ENCODE data around the gene TUBG2.
"Not testable (repeated sequence)": the region's sequence is repeated elsewhere in the genome, so short reads cannot be mapped to it uniquely, and the experiment has no call there.

TUBG2 gene

DNA sequence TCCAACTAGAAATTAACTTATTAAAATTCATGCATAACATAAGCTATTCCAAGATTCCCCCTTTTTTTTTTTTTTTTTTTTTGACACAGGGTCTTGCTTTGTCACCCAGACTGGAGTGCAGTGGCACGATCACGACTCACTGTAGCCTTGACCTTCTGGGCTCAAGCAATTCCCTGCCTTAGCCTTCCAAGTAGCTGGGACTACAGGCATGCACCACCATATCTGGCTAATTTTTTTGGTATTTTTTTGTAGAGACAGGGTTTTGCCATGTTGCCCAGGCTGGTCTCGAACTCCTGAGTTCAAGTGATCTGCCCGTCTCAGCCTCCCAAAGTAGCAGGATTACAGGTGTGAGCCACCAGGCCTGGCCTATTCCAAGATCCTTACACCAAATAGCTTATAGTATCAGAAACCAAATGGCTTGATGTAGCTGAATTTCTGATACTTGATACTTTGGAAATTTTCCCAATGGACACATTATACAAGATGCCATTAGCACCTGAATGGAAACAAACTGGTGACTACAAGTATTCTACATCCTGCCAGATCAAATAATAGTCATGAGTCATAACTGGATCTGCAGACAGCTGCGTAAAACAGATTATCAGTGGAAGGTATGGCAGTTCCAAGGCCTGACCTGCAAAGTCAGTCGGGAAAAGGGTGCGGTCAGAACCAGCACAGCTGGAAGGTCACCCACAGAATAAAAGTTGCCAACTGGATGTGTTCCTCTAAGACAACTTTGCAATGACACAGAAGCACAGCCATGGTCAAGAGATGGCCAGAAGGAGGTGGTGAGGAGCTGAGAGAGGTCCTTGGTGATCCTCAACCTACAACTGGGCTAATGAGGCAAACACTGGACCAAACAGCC, 35.1 kb upstream of the TUBG2 start:
- Histone ChIP-seq H3K79me2 (ENCODE audit: control insufficient read depth, insufficient read depth, low read length, poor library complexity) (no peaks in the 10 kb centered on the region), H2AFZ (ENCODE audit: insufficient read depth, low read length, poor library complexity) (no peak overlapping the region), H3K23ac (ENCODE audit: low read length) (no peak overlapping the region), H2AK5ac (ENCODE audit: low read length) (no peak overlapping the region), H3K4ac (ENCODE audit: low read depth, low read length) (no peak overlapping the region), H3K9ac (ENCODE audit: low read length) (no peak overlapping the region), H3K9me3 (ENCODE audit: insufficient read depth, low read depth, low read length) (peaks cover 2% of the 10 kb centered on the region), H3K4me1 (ENCODE audit: control insufficient read depth in 1 of 2, insufficient read depth in 2 of 2, low read length in 2 of 2) (no peaks in the 10 kb centered on the region), H4K91ac (ENCODE audit: low read depth, low read length) (no peak overlapping the region), H3K27ac (ENCODE audit: low read depth, low read length) (no peak overlapping the region), H3K14ac (ENCODE audit: low read length) (no peak overlapping the region), H3K4me2 (ENCODE audit: low read length) (no peak overlapping the region), H4K12ac (ENCODE audit: low read depth, low read length) (no peak overlapping the region), H3K4me3 (ENCODE audit: low read depth, low read length) (no peak overlapping the region), H3K18ac (ENCODE audit: low read length) (no peak overlapping the region), H3K36me3 (ENCODE audit: control insufficient read depth in 1 of 2, insufficient read depth in 2 of 2, low read length in 2 of 2) (no peaks in the 10 kb centered on the region), H3K27me3 (ENCODE audit: insufficient read depth, low read length) (no peaks in the 10 kb centered on the region), H2BK12ac (ENCODE audit: low read length) (no peak overlapping the region), H2BK120ac (ENCODE audit: insufficient read depth, low read length, poor library complexity) (no peak overlapping the region), H4K8ac (ENCODE audit: low read depth, low read length) (no peak overlapping the region), H3K79me1 (ENCODE audit: low read length) (no peaks in the 10 kb centered on the region), H2BK5ac (ENCODE audit: low read depth, low read length, poor library complexity) (no peak overlapping the region)
- WGBS (ENCODE audit: extremely low coverage, insufficient coverage, insufficient read length): no CpG with 5 or more reads among the region's 7 CpGs
- no peak for DNase-seq

DNA sequence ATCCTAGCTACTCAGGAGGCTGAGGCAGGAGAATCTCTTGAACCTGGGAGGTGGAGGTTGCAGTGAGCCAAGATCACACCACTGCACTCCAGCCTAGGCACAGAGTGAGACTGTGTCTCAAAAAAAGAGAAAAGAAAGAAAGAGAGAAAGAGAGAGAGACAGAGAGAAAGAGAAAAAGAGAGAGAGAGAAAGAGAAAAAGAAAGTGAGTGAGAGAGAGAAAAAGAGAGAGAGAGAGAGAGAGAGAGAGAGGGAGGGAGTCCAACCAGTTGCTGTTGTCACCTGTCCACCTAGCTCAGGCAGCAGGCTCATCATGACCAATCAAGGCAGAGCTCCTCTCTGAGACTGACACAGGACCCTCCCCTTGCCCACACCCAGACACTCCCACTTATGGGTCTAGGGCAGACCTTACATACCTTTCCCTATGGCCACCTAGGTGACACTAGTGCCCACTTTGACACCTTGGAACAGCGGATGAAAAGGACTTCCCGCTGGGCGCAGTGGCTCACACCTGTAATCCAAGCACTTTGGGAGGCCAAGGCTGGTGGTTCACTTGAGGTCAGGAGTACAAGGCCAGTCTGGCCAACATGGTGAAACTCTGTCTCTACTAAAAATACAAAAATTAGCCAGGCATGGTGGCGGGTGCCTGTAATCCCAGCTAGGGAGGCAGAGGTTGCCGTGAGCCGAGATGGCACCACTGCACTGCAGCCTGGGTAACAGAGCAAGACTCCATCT, 31.9 kb upstream of the TUBG2 start:
- H2AFZ ChIP-seq (ENCODE audit: insufficient read depth, low read length, poor library complexity); H3K4ac ChIP-seq (ENCODE audit: low read depth, low read length); H3K79me1 ChIP-seq (ENCODE audit: low read length); H3K9me3 ChIP-seq (ENCODE audit: insufficient read depth, low read depth, low read length); H4K12ac ChIP-seq (ENCODE audit: low read depth, low read length); DNase-seq; H3K14ac ChIP-seq (ENCODE audit: low read length); H2BK12ac ChIP-seq (ENCODE audit: low read length); H3K27ac ChIP-seq (ENCODE audit: low read depth, low read length); H4K91ac ChIP-seq (ENCODE audit: low read depth, low read length); H4K8ac ChIP-seq (ENCODE audit: low read depth, low read length); H2AK5ac ChIP-seq (ENCODE audit: low read length); H3K9ac ChIP-seq (ENCODE audit: low read length); H3K23ac ChIP-seq (ENCODE audit: low read length); H3K27me3 ChIP-seq (ENCODE audit: insufficient read depth, low read length); H3K4me2 ChIP-seq (ENCODE audit: low read length); H3K4me3 ChIP-seq (ENCODE audit: low read depth, low read length); H3K18ac ChIP-seq (ENCODE audit: low read length); H3K36me3 ChIP-seq (ENCODE audit: control insufficient read depth in 1 of 2, insufficient read depth in 2 of 2, low read length in 2 of 2); H3K79me2 ChIP-seq (ENCODE audit: control insufficient read depth, insufficient read depth, low read length, poor library complexity); H2BK5ac ChIP-seq (ENCODE audit: low read depth, low read length, poor library complexity); H2BK120ac ChIP-seq (ENCODE audit: insufficient read depth, low read length, poor library complexity); H3K4me1 ChIP-seq (ENCODE audit: control insufficient read depth in 1 of 2, insufficient read depth in 2 of 2, low read length in 2 of 2): not testable (repeated sequence)
- no CpG with 5 or more reads among the region's 6 CpGs for WGBS (ENCODE audit: extremely low coverage, insufficient coverage, insufficient read length)

DNA sequence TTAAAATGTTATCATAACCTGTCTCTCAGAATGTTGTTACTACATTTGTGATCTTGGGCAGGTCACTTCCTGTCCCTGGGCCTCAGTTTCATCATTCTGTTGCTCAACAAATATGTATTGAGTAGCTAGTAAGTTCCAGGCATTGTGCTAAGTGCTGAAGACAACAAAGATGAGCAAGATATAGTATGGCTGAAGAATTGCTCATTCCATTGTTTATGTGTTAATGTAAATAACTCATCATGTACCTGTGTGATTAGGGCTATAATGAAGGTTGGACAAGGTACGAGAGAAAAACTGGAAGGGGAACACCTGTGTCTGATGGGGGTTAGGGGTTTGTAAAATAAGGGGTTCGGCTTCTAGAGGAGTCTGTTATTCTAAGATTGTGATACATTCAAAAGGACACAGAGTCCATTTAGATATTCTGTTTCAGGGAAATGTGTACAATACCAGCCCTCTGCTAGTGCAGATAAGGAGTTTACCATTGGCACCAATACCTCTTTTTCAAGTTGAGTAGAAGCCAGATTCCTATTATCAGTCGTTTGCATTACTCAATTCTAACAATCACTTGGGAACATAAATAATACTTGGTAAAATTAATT, 29.6 kb upstream of the TUBG2 start:
- no peak overlapping the region for H2BK5ac ChIP-seq (ENCODE audit: low read depth, low read length, poor library complexity)

DNA sequence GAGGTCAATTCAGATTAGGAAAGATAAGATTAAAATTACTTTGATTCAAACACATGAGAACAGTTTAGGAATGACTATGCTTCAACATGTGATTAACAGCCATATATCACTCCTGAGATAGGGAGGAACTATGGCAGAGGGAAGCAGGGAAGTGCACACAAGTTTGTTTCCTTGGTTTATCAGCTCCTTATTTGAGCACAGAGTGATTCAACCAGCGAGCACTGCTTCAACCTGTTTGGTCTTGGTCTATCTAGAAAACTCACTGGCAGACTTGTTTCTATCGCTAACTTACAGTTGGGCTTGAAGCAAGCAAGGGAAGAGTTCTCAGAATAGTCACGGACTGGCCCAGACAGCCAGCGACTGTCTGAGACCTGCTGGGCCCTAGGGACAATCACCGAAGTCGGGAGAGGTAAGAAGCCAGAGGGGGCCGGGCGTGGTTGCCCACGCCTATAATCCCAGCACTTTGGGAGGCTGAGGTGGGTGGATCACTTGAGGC, 26.1 kb upstream of the TUBG2 start:
- H3K36me3 ChIP-seq (ENCODE audit: control insufficient read depth in 1 of 2, insufficient read depth in 2 of 2, low read length in 2 of 2): no peaks in the 10 kb centered on the region
- no peaks in the 10 kb centered on the region for H3K9me3 ChIP-seq (ENCODE audit: insufficient read depth, low read depth, low read length)
- no peak overlapping the region for H3K4me3 ChIP-seq (ENCODE audit: low read depth, low read length)
- H4K8ac ChIP-seq (ENCODE audit: low read depth, low read length): no peak overlapping the region
- no peak overlapping the region for H2BK12ac ChIP-seq (ENCODE audit: low read length)
- no peak overlapping the region for H2BK120ac ChIP-seq (ENCODE audit: insufficient read depth, low read length, poor library complexity)
- no peak overlapping the region for H4K12ac ChIP-seq (ENCODE audit: low read depth, low read length)
- H3K9ac ChIP-seq (ENCODE audit: low read length): no peak overlapping the region
- no peak overlapping the region for H3K4ac ChIP-seq (ENCODE audit: low read depth, low read length)
- no peaks in the 10 kb centered on the region for H3K79me2 ChIP-seq (ENCODE audit: control insufficient read depth, insufficient read depth, low read length, poor library complexity)
- H2AK5ac ChIP-seq (ENCODE audit: low read length): no peak overlapping the region
- no peaks in the 10 kb centered on the region for H3K4me1 ChIP-seq (ENCODE audit: control insufficient read depth in 1 of 2, insufficient read depth in 2 of 2, low read length in 2 of 2)
- no peak overlapping the region for H3K18ac ChIP-seq (ENCODE audit: low read length)
- no CpG with 5 or more reads among the region's 9 CpGs for WGBS (ENCODE audit: extremely low coverage, insufficient coverage, insufficient read length)
- H3K27ac ChIP-seq (ENCODE audit: low read depth, low read length): no peak overlapping the region
- H3K4me2 ChIP-seq (ENCODE audit: low read length): no peak overlapping the region
- no peak overlapping the region for H3K23ac ChIP-seq (ENCODE audit: low read length)
- no peak overlapping the region for H4K91ac ChIP-seq (ENCODE audit: low read depth, low read length)
- H3K79me1 ChIP-seq (ENCODE audit: low read length): no peaks in the 10 kb centered on the region
- no peaks in the 10 kb centered on the region for H3K27me3 ChIP-seq (ENCODE audit: insufficient read depth, low read length)
- H3K14ac ChIP-seq (ENCODE audit: low read length): no peak overlapping the region
- H2BK5ac ChIP-seq (ENCODE audit: low read depth, low read length, poor library complexity): no peak overlapping the region
- H2AFZ ChIP-seq (ENCODE audit: insufficient read depth, low read length, poor library complexity): no peak overlapping the region
- DNase-seq: no peak

More for the DNA sequence above, 29.6 kb upstream of the TUBG2 start:
- peak in 1 of 2 donors; percentile 40 for DNase-seq
- Histone ChIP-seq H2BK120ac (ENCODE audit: insufficient read depth, low read length, poor library complexity) (no peak overlapping the region), H3K18ac (ENCODE audit: low read length) (no peak overlapping the region), H3K4me3 (ENCODE audit: low read depth, low read length) (no peak overlapping the region), H3K23ac (ENCODE audit: low read length) (no peak overlapping the region), H3K79me1 (ENCODE audit: low read length) (no peaks in the 10 kb centered on the region), H3K4me1 (ENCODE audit: control insufficient read depth in 1 of 2, insufficient read depth in 2 of 2, low read length in 2 of 2) (no peaks in the 10 kb centered on the region), H3K14ac (ENCODE audit: low read length) (no peak overlapping the region), H3K4me2 (ENCODE audit: low read length) (no peak overlapping the region), H3K9me3 (ENCODE audit: insufficient read depth, low read depth, low read length) (peaks cover 2% of the 10 kb centered on the region), H3K36me3 (ENCODE audit: control insufficient read depth in 1 of 2, insufficient read depth in 2 of 2, low read length in 2 of 2) (no peaks in the 10 kb centered on the region), H3K4ac (ENCODE audit: low read depth, low read length) (no peak overlapping the region), H4K91ac (ENCODE audit: low read depth, low read length) (no peak overlapping the region), H2BK12ac (ENCODE audit: low read length) (no peak overlapping the region), H2AK5ac (ENCODE audit: low read length) (no peak overlapping the region), H3K27ac (ENCODE audit: low read depth, low read length) (no peak overlapping the region), H3K9ac (ENCODE audit: low read length) (no peak overlapping the region), H4K8ac (ENCODE audit: low read depth, low read length) (no peak overlapping the region), H2AFZ (ENCODE audit: insufficient read depth, low read length, poor library complexity) (no peak overlapping the region), H3K79me2 (ENCODE audit: control insufficient read depth, insufficient read depth, low read length, poor library complexity) (no peaks in the 10 kb centered on the region), H4K12ac (ENCODE audit: low read depth, low read length) (no peak overlapping the region), H3K27me3 (ENCODE audit: insufficient read depth, low read length) (no peaks in the 10 kb centered on the region)
- no CpG with 5 or more reads among the region's 3 CpGs for WGBS (ENCODE audit: extremely low coverage, insufficient coverage, insufficient read length)
